ENCODE results near the gene HEXIM1. TPM values are rescaled to one million over a fixed set of nuclear protein-coding genes. Genes with fewer than 3 reads are reported as not detected.

HEXIM1 gene
- total RNA-seq, 1 donor from 2014 or later: 33.3 TPM

GRCh38 chr17:45161288-45162024 is 13.2 kb downstream of the HEXIM1 start, which contains the start of gene HEXIM2:
HEXIM2 (plus strand) TSS chr17:45161875; CDS start chr17:45162794, 919 bp downstream.
- no peaks in the 10 kb centered on the region for H3K9me3 Mint-ChIP-seq (ENCODE audit: low read depth)
- peaks cover 26% of the 10 kb centered on the region for H3K4me1 Mint-ChIP-seq (ENCODE audit: low read depth)
- peak within 1 kb of the TSS; percentile 97 for H3K4me3 Mint-ChIP-seq (ENCODE audit: low read depth)
- no peak for TF ChIP-seq CTCF (IDR thresholded peaks at IDR 0.05; ENCODE audit: unreplicated experiment)
- peak; percentile 98 for DNase-seq (ENCODE audit: low spot score, unreplicated experiment)
- peak within 1 kb of the TSS; percentile 99 for H3K27ac Mint-ChIP-seq
- no peaks in the 10 kb centered on the region for H3K27me3 Mint-ChIP-seq
- H3K36me3 Mint-ChIP-seq (ENCODE audit: insufficient read depth): peaks cover 8% of the 10 kb centered on the region

GRCh38 chr17:45162025-45162687 is 13.9 kb downstream of the HEXIM1 start:
- no peak for DNase-seq (ENCODE audit: low spot score, unreplicated experiment)
- H3K27me3 Mint-ChIP-seq: no peaks in the 10 kb centered on the region
- H3K27ac Mint-ChIP-seq: peak overlapping the region; percentile 99
- no peak for TF ChIP-seq CTCF (IDR thresholded peaks at IDR 0.05; ENCODE audit: unreplicated experiment)
- H3K4me3 Mint-ChIP-seq (ENCODE audit: low read depth): peak overlapping the region; percentile 97
- H3K9me3 Mint-ChIP-seq (ENCODE audit: low read depth): no peaks in the 10 kb centered on the region
- peaks cover 26% of the 10 kb centered on the region for H3K4me1 Mint-ChIP-seq (ENCODE audit: low read depth)
- H3K36me3 Mint-ChIP-seq (ENCODE audit: insufficient read depth): peaks cover 8% of the 10 kb centered on the region

GRCh38 chr17:45164734-45165269 is 16.5 kb downstream of the HEXIM1 start:
- H3K27ac Mint-ChIP-seq: no peak overlapping the region
- no peaks in the 10 kb centered on the region for H3K27me3 Mint-ChIP-seq
- H3K9me3 Mint-ChIP-seq (ENCODE audit: low read depth): no peaks in the 10 kb centered on the region
- no peak overlapping the region for H3K4me3 Mint-ChIP-seq (ENCODE audit: low read depth)
- H3K36me3 Mint-ChIP-seq (ENCODE audit: insufficient read depth): peaks cover 11% of the 10 kb centered on the region
- TF ChIP-seq CTCF (IDR thresholded peaks at IDR 0.05; ENCODE audit: unreplicated experiment): no peak
- H3K4me1 Mint-ChIP-seq (ENCODE audit: low read depth): peaks cover 11% of the 10 kb centered on the region
- DNase-seq (ENCODE audit: low spot score, unreplicated experiment): no peak

- Mint-ChIP-seq H3K4me1 (ENCODE audit: low read depth) (peaks cover 19% of the 10 kb centered on the region), H3K27me3 (no peaks in the 10 kb centered on the region)
These were observed 20.9 kb downstream of the HEXIM1 start for GRCh38 chr17:45168991-45169752.

More at GRCh38 chr17:45168991-45169752, 20.9 kb downstream of the HEXIM1 start:
- H3K27ac Mint-ChIP-seq: no peak overlapping the region
- peaks cover 11% of the 10 kb centered on the region for H3K36me3 Mint-ChIP-seq (ENCODE audit: insufficient read depth)
- H3K4me3 Mint-ChIP-seq (ENCODE audit: low read depth): no peak overlapping the region
- DNase-seq (ENCODE audit: low spot score, unreplicated experiment): no peak
- TF ChIP-seq CTCF (IDR thresholded peaks at IDR 0.05; ENCODE audit: unreplicated experiment): no peak
- H3K9me3 Mint-ChIP-seq (ENCODE audit: low read depth): no peaks in the 10 kb centered on the region
